Fibroblast of gingiva (primary cell): ENCODE results near the gene KLF6.

Experiments
- DNase-seq: peaks from one replicate; pipeline ENCODE4 v3.0.0-alpha.2; 2011; ENCODE audit warnings: low read depth

The KLF6 gene

DNA sequence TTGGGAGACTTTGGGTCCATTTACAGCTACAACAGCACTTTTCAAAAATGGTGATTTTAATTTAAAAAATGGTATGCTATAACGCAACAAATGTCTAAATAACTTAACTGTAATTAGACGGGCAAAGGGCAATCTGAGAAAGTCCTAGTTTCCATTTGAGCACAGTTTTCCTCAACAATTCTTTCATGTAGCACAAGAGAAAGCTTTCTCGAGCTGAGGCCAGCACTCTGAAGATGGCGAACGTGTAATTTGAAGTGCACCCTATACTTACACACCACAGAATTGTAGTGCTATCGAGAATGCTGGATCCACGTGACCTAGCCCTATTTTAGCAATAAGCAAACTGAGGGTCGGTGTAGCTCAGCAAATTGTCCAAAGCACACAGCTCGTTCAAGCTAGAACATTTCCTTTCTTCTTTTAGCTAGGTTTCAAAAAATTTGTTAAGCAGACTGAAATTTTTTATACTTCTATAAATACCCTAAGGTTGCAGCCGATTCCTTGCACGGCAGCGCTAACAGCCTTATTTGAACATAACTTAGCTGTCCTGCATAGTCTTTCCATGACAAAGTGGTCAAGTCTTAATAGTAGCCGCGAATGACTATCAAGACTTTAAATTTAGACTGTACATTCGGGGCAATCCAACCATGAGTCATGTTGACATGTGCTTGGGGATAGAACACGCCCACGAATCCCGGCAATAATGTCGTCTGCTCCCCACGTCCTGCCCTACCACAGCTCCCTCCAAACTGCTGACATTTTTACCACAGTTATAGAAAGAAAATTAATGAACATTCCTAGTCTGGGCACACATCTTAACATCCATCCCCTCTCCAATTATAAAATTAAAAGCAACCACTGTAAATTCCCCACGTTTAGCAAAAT lies 10.0 kb downstream of the KLF6 start:
- DNase-seq, result peak; percentile 86

DNA sequence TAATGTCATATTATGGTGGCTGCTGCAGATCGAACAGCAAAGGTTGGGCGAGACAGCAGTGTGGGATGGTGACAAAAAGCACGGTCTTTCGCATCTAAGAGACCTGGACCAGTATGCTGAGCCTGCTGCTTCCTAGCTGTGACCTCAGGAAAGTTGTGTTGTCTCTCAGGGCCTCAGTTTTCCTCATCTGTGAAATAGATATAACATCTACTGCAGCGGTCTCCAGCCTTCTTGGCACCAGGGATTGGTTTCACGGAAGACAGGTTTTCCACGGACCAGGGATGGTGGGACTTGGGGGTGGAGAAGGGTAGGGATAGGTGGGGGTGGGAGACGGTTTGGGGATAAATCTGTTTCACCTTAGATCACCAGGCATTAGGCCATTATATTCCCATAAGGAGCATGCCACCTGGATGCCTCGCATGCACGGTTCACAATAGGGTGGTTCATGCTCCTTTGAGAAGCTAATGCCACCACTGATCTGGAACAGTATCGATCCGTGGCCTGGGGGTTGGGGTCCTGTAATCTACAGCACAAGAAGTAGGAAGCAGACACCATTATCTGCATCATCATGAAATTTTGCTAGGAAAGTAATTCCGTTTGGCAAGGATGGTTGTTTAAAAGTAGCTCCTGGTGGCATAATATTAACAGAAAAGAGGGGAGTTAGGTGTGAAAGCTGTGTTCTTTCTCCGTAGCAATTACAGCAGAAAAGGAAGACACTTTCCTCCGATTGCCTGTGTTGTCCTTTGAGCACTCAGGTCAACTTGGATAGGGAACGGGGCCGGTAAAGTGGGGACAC lies 10.8 kb downstream of the KLF6 start:
- DNase-seq, result peak; percentile 77

DNA sequence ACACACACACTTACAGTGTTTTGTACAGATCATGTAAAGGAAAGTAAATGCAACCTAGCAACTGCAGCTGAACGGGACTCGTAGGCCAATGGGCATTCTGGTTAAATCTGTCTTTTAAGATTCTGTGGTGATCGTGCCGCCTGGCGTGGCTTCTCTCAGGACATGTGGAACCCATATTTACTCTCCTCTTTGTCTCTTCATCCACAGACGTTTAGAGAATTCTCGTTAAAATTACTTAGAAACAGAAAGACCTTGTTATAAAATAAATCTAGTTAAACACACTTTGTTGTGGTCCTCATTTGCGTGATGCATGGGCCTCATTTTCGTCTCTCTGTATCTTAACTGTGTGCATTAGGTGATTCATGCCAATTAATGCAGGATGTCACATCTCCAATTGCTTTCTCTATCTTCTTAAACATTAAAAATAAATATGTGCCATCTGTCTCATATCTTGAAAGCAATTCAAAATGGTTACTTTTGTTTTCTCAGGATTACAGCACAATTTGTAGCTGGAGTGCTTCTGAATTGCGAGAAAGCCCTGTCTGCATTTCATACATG lies 11.5 kb downstream of the KLF6 start:
- DNase-seq, result peak; percentile 62

DNA sequence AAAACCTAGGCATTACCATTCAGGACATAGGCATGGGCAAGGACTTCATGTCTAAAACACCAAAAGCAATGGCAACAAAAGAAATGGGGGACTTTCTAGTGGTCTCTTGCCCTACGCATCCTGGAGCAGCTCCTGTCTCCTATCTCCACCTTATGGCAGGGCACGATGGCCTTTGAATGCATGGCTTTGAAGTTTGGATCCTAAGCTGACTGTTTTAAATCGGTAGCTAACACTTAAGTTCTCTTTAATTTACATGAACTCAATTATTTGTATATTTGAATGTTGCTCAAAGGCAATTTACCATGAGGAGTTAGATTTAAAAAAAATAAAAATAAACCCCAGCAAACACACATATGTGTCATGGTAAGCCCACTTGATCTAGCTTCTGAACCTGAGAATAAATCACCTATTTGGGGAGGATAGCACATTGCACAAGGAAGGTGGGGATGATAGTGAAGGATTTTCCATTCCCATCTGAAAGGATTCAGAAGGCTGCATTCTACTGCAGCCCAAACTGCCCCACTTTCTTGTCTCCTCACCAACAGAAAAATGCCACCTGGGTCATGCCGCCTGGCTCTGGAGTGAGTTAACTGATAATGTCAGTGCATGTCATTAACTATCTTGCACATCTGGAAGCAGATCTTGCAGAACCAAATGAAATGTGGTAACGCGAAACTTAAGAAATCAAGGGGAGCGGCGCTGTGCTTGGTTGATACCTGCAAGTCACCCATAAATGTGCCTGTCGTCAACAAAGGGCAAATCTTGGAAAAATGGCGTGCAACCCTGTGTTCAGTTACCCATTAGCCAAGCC lies 12.4 kb downstream of the KLF6 start:
- DNase-seq, result peak; percentile 14

DNA sequence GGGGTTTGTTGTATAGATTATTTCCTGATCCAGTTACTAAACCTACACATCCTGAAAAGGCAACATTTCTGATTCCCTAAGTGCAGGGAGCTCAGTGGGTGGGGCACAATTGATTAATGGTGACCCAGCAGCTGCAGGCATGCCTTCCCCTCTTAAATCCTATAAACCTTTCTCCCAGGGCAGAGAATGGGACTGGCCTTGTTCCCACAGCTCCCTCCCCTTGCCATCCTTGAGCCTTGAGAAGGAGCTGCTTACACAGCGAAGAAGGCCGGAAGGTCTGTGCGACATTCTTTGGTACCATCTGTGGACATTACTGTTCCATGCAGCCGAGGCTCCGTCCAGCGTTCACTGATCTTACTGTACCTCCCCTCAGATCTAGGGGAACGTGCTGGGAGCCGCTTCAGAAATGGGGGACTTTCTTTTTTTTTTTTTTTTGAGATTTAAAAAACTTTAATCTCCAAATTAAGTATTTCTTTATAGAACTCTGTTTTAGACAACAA lies 14.3 kb downstream of the KLF6 start:
- no peak for DNase-seq

DNA sequence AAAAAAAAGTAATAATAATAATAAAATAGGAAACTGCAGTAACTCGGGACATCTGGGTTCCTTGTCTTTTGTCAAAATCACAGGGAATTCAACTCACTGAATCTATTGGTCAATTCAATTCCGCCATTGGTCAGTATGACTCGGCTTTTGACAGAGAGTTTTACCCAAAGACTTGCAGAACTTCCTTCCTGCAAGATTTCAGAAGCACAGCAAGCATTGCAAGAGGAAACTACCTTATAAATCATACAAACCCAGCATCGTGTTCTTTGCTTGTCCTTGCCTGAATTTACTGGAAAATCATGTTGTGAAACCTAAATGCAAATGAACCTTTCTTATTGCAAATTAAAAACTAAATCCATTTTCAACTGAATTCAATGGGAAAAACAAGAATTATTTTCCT lies 15.5 kb downstream of the KLF6 start:
- no peak for DNase-seq

DNA sequence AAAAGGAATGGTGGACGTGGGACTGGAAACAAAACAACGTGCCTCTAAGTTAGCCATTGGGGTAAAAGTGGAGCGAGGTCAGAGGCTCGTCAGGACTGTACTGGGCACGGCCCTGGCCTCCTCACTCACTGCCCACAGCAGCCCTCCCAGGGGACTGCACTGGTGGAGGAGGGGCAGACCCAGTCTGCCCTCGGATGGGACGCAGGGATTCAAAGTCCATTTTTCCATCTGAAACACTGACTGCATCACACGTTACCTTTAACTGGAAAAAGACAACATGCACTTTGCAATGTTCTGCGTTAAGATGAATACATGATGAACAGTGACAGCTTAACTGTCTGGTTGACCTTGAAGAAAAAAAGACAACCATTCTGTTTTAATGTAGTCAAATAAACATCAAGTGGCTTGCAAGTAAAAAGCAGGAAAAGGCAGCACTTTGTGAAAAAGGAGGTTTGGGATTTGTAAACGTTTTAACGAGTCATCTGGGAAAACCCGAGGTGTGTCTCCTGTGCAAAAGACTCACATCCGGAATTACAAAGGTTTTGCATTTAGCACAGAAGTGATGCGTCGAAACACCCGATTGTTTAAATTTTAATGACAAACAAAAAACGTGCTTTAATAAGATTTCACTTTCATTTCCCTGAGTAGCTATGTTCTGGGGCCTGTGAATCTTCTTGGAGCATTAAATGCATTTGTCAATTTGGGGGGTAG lies 18.8 kb downstream of the KLF6 start:
- DNase-seq, result no peak

DNA sequence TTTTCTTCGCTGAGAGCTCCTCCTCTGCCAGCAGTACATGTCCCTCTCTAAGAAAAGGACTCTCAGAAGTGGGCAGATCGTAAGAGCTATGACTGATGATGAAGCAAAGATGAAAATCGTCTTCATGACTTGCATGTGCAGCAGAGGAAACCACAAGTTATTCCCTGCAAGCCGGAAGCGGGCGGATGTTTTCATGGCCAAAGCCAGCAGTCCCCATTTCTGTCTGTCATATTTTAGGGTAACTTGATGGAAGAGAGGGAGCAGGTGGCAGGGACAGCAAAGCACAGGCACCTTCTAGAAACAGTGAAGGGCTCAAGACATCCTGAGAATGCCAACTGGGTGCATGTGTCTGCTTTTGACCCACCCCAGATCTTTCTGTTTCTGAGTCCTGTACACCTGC lies 19.9 kb downstream of the KLF6 start:
- DNase-seq, result no peak

DNA sequence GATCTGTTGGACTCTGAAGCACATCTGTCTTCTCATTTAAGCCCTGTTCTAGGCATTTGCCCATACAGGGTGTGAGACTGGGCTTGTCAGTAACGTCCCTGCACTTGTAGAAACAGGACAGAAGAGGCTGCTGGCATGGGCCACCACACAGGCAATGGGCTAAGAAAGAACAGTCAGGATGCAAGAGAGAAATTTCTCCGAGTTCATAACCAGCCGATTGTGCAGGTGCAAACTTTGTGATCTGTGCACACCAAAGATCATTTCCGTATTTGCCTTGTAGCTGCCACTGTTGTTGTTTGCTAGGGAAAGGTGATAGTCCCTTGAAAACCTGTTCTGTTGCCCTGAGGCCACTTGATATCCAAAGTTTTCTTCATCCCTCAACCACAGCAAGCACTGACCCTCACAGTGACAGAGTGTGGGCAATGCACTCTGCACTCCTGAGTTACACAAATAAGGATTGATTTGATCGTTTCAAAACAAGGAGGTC lies 20.3 kb downstream of the KLF6 start:
- DNase-seq, result no peak

DNA sequence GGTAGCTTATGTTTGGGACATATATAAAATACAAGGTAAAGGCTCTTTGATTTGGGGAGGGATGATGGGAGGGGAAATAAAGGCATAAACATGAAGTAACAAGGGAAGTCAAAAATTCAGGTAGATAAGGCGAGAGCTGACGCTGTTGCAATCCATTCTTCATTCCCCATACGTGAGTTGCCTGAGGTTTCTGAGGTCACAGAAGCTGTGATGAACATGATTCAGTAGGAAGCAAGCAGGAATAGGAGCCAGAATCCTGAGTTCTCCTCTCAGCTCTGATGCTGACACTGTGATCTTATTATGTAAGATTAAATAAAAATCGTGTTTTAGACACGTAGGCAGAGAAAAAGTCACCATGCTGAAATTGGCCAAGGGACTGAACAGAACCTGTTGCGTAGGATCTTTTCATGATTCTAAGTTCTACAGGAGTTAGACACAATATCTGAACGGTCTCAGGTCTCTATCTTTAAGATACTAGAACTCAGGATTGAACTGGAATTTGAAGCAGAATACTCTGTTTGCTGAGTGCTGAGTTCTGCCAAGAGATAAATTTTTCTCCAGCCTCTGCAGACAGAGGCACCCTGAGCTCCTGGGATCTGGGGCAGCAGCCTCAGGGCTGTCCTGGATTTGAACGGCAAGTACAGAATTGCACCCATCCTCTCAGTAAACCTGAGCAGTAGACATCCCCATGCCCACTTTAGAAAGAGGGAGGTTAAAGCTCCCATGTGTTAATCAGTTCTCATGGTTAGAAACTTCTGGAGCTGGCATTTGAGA lies 21.0 kb downstream of the KLF6 start:
- DNase-seq, result no peak

DNA sequence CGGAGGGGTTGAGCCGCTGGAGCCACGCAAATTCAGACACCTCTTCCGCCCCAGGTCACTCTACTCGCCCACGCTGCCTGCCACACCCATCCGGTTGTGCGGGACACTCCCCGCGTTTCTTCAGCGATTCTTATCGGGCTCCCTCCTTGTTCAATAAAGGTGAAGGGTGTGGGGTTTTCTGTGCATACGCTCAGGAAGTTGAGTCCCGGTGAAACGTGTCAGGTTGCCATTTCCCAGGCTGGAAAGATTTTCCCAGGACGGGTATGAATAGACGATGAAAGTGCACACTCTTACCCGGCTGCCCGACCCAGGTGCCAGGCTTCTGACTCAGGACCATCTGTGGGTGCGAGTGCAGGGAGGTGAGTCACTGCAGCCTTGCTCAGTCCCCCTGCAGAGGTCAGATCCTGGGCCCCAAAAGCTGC lies 22.0 kb downstream of the KLF6 start:
- DNase-seq, result no peak

DNA sequence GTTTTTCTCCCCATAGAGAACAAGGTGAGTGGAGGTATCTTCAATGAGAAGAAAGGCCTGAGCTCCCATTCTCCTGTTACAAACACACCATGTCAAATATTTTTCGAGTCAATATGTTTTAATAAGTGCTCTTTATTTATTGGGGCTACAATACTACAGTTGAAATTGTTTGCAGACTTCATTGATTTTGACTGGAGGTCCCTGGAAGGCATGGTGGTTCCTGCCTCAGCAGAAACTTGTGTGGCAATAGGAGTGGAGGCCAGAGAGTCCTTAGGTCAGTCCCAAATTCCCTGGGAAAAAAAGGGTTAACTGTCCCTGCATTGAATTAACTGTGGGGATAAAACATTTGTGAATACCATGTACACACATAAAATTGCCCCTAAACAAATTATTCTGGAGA lies 22.7 kb downstream of the KLF6 start:
- DNase-seq, result no peak

DNA sequence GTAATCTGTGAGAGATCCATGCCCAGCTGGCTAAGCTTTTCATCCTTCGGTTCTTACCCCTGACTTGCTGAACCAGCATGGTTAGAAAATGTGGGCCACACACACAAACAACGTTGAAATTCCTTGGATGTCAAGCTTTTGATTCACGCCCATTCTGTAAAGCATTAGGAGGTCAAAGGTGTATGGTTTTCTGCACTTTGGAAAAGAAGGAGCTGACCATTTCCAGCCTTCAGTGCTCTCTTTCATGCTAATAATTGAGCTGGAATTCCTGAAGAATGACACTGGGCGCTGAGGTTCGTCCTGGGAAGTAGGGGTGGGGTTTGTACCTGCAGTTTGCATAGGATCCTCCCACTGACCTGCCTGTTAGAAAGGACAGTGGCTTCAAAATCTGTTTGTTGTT lies 23.1 kb downstream of the KLF6 start:
- DNase-seq, result no peak

DNA sequence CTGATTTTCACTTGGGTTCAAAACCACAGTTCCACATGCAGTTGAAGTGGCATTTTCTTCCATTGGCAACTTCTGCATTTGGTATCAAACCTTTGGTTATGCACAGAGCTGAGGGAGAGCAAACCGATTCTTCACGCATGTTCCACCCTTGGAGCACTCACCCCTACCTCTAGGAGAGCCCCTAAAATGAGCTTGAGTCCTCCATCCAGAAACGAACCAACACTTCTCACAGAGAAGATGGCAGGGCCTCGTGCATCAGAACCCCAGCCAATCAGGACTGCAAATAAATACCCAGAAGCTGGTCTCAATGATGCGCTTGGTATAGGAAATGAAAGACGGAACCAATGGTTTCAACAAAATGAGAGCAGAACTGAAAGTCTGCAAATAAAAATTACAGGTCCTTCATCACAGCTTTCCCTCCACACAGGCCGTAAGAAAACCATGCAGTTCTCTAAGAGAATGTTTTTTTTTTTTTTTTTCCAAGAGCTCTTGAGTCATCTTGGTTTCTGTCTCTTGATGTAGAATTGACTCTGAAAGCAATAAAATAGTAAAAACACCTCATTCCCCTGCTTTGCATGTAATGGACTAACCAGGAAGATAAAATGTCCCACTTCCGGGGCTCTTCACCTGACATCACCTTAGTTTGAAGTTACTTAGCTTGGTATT lies 23.9 kb downstream of the KLF6 start:
- DNase-seq, result no peak

DNA sequence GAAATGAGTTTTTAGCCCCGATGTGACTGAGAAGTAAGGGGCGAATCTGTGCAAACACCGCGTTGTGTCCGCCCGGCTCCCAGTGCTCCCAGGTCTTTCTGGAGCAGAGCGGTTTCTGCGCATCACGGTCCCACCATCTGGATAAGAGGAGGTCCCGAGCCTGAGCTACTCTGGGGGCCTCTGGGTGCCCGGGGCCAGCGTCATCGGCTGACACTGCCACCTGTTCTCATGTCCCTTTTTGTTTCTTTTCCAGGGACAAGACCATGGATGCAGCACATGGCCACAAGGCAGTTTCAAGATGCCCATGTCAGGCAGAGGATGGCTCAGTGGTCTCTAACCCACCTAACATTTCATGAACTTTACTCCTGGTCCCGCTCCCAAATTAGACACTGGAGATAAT lies 24.9 kb downstream of the KLF6 start:
- no peak for DNase-seq

DNA sequence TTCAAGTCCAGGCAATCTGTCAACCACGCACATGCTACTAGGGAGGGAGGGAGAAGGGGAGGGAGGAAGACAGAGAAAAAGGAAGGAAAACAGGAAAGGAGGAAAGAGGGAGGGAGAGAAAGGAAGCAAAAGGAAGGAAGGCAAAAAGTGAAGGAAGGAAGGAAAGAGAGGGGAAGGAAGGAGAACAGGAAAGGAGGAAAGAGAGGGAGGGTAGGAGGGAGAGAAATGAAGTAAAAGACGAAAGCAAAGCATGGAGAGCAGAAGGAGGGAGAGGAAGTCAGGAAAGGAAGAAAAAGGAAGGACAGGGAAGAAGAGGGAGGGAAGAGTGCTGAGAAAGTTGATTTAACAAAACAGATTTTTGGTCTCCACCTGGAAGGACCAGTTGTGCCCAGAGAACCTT lies 25.6 kb downstream of the KLF6 start:
- DNase-seq, result no peak

DNA sequence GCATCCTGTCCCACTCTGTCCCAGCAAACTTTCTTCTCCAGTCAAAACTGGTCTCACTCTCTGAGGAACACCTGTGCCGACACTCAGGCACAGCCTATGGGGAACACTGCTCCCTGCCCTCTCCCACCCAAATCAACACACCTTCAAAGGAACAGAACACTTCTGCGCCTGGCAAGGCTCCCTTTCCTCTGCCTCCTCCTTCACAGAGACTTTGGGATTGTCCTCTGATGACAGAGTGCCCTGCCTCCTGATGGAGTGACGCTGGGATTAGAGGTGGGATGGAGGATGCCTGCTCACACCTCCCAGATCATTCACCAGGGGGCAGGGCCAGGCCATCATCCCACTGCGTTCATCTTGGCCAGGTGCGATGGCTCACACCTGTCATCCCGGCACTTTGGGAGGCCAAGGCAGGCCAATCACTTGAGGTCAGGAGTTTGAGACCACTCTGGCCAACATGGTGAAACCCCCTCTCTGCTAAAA lies 26.5 kb downstream of the KLF6 start:
- DNase-seq, result no peak

DNA sequence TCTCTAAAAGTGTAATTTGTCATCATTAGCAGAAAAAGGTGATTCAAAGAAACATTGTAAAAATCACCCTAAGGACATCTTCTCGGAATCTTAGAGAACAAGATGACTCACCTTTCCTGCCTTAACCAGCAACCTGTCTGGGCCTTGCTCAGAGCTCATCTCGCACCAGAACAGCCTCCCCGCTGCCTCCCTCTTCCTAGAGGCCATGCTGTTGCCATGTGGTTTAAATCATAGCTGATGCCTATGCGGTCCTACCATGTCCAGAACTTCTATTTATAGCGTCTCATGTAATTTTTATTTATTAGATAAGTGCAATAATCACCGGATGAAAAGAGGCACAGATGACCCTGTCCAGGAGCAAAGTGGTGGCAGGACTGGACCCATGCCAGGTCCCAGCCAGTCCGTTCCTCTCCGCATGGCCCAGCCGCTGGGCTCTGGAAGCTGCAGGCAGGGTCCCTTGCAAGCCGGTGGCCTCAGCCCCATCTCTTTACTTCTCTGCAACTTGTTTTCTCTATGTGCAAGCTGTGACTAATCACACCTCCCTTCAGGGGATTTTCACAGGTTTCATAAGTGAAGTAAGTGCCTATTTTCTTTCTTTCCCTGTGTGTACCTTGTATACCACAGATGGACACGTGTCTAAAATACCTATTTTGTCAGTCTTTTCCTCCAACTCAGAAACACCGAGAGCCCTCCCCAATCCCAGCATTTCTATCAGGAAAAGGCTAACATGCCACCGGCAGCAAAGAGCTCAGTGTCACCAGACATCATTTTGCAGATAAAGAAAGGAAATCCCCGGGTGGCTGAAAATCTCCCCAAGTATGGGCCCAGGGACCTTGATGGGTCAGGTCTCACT lies 27.1 kb downstream of the KLF6 start:
- DNase-seq, result no peak

DNA sequence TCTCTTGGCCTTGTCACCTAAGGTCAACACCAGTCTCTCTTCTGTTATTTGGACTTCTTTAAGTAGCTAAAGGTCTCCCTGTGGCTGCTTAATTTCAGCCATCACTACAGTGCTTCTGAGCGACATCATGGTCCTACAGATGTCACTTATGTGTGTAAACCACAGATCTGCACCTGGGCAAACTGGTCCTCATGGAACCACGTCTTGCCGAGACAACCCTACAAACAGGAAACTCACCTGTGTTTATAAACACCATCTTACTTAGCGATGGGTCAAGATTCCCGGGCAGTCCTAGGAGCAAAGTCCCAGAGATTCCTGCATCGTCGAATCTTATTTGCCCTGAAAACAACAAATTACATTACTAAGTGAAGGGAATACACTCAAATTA lies 27.8 kb downstream of the KLF6 start:
- DNase-seq, result no peak
